Lower leg skin (tissue), 3 donors: Measurements from ENCODE around the gene TRPM3.

ENCODE experiments used
- CTCF ChIP-seq, 3 donors: fragments of 450-650 bp; IDR thresholded peaks; one replicate each; pipeline ENCODE4 v1.5.1; 2016; ENCODE audit warnings: antibody characterized with exemption in 3 of 3, mild to moderate bottlenecking in 3 of 3, moderate library complexity in 2 of 3
- POLR2A ChIP-seq, 2 donors: fragments of 450-650 bp; IDR thresholded peaks; one replicate each; pipeline ENCODE4 v1.6.1; 2016 to 2017; ENCODE audit warnings: antibody characterized with exemption in 2 of 2, mild to moderate bottlenecking in 1 of 2, moderate library complexity in 1 of 2

GRCh38 chr9:70962761-70963440 is 158.5 kb downstream of the TRPM3 start:
- no peak for TF ChIP-seq CTCF (IDR thresholded peaks at IDR 0.05)
- TF ChIP-seq POLR2A (IDR thresholded peaks at IDR 0.05) = no peak
